ENCODE measurements around the gene USP34.

GRCh38 chr2:61431345-61431744 is 39.5 kb downstream of the USP34 start:
- TF ChIP-seq, protein P1, sequence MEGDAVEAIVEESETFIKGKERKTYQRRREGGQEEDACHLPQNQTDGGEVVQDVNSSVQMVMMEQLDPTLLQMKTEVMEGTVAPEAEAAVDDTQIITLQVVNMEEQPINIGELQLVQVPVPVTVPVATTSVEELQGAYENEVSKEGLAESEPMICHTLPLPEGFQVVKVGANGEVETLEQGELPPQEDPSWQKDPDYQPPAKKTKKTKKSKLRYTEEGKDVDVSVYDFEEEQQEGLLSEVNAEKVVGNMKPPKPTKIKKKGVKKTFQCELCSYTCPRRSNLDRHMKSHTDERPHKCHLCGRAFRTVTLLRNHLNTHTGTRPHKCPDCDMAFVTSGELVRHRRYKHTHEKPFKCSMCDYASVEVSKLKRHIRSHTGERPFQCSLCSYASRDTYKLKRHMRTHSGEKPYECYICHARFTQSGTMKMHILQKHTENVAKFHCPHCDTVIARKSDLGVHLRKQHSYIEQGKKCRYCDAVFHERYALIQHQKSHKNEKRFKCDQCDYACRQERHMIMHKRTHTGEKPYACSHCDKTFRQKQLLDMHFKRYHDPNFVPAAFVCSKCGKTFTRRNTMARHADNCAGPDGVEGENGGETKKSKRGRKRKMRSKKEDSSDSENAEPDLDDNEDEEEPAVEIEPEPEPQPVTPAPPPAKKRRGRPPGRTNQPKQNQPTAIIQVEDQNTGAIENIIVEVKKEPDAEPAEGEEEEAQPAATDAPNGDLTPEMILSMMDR (IDR thresholded peaks at IDR 0.05; ENCODE audit: low read length) = no peak
- TF ChIP-seq EZH2 (optimal IDR thresholded peaks at IDR 0.05; ENCODE audit: low read depth, low read length) = no peak

Data from MM.1S (cell line).